Right renal cortex interstitium (tissue), 3 donors: ENCODE data around the gene GMPR. TPM values are rescaled to one million over a fixed set of nuclear protein-coding genes. Genes with fewer than 3 reads are reported as not detected.
"Not testable (repeated sequence)": the region's sequence is repeated elsewhere in the genome, so short reads cannot be mapped to it uniquely, and the experiment has no call there.

Source experiments
- DNase-seq, 3 donors: peaks; one replicate each; pipeline ENCODE4 v3.0.0-alpha.2; 2013; ENCODE audit warnings: low read depth in 3 of 3, low spot score in 2 of 3
- polyA plus RNA-seq, 3 donors: library from polyadenylated mRNA; unstranded; fragments of 120-200 nt; gene quantifications; one replicate each; pipeline ENCODE4 v1.2.1, GENCODE V29; 2013; ENCODE audit not compliant: insufficient read length in 3 of 3

Gene GMPR
- polyA plus RNA-seq, 3 donors = 11.9 to 14.9 (median 12.8) TPM

DNA sequence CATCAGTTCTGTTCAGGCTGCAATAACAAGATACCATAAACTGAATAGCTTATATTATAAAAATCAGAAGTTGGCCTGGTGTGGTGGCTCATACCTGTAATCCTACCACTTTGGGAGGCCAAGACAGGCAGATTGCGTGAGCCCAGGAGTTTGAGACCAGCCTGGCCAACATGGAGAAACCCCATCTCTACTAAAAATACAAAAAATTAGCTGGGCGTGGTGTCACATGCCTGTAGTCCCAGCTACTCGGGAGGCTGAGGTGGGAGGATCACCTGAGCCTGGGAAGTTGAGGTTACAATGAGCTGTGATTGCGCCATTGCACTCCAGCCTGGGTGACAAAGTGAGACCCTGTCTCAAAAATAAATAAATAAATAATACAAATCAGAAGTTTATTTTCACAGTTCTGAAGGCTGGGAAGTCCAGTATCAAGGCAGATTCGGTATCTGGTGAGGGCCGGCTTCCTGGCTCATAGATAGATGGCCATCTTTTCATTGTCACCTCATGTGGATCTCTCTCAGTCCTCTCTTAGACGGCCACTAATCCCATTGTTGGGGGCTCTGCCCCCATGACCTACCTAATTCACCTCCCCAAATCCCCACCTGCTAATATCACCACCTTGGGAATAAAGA, 31.2 kb downstream of the GMPR start:
- not testable (repeated sequence) for DNase-seq

DNA sequence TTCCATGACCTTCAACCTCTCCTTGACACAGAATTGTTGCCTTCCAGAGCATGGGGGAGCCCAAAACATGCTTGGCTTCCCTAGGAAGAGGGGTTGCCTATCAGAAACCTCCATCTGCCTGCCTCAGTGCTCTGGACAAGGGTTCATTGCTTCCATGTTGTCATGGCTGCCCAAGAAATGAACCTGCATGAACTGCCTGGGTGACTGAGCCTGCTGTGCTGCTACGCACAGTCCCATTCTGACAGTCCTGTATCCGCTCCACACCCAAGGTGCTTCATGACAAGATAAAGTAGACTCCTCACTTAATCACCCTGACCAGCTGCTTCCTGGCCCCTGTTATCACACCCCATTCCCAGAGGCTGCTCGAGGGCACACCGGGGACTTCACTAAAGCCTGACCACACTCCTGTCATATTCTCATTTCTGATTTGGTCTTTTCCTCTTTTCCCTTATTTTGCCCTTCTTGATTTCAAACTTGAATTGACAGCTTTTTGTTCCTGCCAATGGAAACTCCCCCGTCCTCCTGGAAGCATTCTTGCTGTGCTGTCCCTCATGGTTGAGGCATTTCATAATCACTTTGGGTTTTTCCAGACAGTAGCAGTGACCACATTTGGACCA, 31.9 kb downstream of the GMPR start:
- no peak for DNase-seq

DNA sequence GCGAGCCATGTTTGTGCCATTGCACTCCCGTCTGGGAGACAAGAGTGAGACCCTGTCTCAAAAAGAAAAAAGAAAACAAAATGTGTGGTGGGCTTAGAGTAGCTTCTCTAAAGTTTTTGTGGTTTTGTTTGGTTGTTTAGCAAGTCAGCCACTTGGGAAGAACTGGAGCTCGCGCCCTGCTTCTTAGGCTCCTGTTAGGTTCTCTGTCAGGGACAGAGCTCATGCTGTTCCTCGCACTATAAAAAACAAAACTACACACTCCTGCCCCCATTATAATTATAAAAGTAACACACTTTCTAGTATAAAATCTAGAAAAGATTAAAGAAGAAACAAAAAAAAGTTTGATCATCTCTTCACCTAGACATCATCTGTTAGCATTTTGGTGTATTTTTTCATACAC, 33.0 kb downstream of the GMPR start:
- no peak for DNase-seq

DNA sequence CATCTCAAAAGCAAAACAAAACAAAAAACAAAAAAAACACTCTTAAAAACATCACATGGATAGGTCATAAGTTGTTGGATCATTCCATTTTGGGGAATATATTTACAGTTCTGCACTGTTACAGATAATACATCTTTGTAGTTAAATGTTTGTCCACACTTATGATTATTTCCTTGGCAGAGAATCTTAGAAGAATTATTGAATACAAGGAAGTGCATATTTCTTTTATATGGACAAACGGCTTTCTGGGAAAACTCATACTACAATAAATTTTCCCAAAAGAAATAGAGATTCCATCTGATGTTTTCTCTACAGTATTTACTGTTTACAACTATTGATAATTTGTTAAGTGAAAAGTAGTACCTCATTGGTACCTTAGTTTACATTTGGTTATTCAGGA, 33.8 kb downstream of the GMPR start:
- DNase-seq = no peak

DNA sequence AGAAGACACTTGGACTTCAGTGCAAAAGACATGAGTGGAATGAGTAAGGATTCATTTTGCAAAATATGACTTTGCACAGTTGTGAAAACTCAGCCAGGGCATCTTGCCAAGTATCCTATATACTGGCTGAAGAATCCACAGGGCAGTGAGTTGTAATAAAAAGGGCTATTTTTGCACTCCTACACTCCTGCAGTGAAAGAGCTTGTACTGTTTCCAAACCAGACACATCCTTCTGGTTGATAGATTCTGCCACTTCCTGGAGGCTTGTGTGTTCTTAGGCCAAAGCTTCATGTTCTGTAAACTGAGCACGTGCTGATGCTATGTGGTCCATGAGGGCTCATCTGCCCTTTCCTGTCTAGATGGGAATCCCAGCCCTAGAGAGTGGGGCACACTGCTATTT, 34.9 kb downstream of the GMPR start:
- DNase-seq = no peak

DNA sequence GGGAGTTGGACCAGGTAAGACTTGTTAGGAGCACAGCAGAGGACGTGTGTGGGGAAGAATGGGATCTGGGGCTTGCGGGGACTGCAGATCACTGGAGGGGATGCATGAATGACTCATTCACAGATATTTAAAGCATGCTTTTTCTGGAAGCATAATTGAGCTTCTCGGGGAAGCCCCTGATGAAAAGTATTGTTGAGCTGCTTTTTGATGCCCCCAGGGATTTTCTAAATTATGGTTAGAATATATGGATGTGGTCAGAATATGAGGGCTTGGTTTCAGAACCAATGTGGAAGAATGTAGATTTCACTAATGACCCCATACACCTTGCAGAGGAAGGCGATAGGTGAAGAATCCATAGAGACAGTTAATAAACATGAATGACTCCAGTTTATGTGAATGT, 36.1 kb downstream of the GMPR start:
- DNase-seq = no peak

DNA sequence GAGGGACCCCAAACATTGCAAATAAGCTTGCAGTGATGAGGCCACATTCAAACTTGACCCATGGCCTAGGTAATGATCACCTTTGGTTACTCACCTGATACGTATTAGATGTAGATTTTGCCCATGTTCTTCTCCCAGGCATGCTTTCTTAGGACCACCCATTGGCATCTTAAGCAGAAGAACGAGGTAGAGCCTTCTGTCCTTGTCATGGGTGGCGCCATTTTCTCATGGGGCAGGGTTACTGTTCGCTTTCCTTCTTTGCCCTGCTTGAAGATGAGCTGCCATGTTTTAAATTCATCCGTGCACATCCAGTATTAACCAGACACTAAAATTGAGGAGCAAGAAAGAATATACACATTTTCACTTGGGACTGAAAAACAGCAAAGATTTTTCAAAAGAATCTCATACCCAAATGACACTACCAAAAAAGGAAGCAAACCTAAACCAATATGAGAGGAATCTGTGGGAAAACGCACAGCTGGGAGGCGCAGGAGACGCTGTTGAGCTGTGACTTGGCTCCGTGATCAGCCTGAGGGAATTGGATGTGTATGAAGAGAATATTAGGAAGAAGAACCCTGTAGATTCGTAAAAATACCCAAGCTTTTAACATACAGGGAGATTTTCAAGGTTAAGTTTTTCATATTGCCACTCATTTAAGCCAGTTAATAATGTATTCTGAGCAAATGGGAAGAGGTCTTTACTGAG, 36.6 kb downstream of the GMPR start:
- no peak for DNase-seq

DNA sequence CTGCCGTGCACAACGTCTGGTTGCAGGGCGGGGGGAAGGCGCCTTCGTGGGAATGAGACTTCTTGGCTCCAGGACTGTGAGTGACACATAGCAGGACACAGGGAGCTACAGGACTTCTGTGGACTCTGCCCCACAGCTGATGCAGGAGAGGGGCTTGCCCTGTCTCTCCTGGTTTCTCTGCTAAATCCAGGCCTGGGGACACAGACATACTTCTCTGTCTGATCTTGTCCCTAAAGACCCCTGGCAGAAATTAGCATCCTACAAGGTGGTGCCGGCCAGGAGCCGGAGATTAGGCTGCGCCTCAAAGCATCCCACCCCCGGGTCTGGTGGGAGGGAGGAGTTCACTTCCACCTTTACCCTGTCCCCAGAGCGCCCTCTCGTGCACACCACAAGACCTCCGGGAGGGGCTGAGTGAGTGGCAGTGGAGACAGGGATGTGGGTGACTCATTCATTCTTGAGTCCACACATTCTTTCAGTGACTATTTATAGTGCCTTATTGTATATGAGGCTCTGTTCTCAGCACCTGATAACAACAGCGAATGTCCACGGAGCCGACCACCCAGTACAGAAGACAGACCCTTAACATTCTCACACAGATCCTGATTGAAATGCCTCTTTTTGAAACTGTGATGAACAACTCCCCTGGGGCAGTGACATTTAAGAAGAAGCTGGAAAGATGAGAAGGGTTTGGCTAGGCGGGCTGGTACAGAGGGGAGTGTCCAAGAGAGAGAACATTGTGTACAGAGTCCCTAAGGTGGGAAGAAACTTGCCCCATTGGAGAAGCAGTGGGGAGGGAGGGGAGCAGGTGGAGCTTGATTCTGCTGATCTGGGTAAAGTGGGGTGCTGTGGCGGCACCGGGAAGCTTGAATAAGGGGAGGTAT, 39.0 kb downstream of the GMPR start:
- no peak for DNase-seq

DNA sequence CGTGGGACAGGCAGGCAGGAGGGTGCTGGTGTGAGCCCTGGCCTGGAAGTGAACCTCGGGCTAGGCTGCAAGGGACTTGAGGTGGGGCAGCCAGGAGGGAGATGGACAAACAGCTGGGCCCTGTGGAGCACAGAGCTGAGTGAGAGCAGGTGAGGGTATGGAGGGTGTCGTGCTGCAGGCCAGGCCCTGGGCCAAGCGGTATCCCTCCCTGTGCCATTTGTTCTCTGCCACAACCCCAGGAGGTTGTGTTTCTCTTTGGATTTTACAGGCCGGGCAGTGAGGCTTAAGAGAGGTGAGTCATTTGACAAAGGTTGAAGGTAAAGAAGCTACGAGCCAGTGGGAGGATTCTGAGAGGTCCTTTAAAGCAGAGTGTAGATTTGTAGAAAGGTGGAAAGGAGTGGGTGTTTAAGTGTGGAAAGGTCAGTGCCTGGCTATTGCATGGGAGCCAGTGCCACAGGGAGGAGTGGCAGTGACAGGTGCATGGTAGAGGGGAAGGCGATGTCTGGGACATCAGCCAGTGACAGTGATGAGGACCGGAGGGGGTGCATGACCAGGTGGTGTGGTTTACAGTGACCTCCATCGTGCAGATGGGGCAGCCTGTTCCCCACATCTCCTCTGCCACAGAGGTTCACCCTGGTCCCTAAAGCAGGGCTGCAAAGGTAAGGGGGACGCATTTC, 39.8 kb downstream of the GMPR start:
- DNase-seq = no peak

DNA sequence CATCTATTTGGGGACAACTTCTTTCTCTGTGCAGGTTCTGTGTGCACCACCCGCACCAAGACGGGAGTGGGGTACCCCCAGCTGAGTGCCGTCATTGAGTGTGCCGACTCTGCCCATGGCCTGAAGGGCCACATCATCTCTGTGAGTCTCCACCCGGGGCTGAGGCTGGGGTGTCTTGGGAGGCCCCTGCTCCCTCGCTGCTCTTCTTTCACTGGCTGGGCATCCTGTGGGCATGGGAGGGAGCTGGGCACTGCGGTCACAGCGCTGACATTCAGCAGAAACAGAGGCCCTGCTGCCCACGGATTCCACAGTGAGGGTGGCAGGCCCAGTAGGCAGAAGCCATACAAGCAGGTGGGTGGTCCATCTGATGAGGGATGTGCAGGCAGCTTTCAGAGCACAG, 40.4 kb downstream of the GMPR start:
- DNase-seq = no peak

DNA sequence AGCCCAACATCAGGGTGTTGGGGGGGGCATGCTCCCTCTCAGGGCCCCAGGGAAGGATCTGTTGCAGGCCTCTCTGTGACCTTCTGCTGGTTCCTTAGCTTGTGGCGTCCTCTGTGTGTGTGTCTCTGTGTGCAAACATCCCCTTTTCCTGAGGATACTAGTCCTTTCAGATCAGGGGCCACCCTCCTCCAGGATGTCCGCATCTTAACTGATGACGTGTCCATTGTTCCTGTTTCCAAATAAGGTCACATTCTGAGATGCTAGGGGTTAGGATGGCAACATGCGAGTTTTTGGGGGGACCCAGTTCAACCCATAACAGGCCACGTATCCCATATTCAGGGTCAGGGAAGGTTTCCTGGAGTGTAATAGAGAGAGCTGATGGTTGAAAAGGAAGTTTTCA, 40.9 kb downstream of the GMPR start:
- DNase-seq = no peak

DNA sequence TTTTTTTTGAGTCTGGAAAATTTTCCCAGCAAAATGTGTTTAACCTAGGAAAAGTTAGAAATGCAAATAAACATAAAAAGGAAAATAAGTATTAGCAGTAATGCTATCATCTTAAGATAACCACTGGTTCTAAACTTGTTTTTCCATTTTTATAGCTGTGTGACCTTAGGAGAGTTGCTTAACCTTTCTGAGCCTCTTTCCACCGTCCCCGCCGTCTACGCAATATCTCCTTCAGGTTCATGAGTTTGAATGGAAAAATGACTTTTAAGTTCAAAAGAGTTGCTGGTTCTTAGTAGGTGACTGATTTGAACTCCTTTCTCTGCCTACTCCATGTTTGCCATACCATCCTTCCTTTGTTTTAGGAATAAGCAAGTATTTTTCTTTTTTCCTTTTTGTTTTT, 44.0 kb downstream of the GMPR start:
- no peak for DNase-seq

DNA sequence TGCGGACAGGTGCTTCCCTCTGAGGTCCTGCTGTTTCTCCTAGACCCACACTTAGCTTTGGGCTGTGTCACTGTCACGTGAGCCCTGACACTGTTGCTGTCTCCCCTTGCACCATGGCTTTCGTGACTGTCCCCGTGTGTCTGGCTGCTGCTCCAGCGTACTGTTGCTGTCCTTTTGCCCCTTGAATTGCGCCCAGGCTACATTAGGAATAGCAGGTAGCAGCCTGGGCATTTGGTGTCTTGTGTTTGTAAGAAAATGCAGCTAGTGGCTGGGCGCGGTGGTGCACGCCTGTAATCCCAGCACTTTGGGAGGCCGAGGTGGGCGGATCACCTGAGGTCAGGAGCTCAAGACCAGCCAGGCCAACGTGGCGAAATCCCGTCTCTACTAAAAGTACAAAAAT, 46.1 kb downstream of the GMPR start:
- no peak for DNase-seq

DNA sequence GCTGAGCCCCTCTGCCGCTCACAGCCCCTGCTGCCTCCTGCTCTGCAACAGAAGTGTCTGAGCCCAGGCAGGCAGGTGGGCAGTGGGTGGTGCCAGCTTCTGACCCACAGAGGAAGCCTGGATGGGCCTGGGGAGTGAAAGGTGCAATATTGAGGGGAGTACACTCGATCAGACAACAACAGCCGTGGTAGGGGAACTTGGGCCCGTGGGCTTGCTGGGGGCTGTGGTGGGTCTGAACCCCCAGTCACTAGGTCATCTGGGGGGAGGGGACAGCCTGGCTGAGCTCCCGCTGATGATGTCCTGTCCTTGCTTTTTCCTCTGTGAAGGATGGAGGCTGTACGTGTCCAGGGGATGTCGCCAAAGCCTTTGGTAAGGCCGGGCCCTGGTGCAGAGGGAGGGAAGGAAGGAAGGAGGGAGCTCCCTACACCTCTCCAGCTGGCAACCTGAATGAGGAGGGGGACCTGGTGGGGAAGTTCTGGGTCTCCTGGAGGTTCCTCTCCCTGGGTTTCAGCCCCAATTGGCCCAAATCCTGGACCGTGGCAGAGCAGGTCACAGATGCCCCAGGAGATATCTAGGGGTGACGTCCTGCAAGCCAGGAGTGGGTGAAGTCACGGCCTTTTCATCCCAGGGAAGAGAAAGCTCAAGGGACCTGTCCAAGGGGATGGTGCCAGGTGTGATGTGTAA, 47.2 kb downstream of the GMPR start:
- DNase-seq = no peak

DNA sequence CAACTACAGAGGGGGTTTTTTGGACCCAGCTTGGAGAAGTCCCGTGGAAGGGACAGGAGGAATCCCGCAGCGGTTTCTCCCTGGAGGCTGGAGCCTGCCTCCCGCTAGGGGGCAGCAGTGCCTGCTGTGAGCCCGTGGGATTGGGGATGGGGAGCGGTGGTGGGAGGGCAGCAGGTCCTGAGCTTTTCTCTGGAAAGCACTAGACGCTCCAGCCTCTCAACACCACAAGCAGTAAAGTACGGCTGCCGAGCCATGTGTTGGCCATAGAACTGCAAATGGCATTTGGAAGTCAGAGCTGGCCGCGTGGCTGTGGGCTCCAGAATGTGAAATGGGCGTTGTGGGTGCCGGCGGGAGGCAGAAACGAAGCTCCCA, 47.8 kb downstream of the GMPR start:
- DNase-seq = no peak

DNA sequence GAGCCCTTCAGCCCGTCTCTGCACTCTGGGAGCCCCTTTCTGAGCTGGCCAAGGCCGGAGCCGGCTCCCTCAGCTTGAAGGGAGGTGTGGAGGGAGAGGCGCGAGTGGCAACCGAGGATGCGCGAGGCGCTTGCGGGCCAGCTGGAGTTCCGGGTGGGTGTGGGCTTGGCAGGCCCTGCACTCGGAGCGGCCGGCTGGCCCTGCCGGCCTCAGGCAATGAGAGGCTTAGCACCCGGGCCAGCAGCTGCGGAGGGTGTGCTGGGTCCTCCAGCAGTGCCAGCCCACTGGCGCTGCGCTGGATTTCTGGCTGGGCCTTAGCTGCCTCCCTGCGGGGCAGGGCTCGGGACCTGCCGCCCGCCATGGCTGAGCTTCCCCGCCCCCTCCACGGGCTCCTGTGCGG, 49.8 kb downstream of the GMPR start:
- DNase-seq = no peak

DNA sequence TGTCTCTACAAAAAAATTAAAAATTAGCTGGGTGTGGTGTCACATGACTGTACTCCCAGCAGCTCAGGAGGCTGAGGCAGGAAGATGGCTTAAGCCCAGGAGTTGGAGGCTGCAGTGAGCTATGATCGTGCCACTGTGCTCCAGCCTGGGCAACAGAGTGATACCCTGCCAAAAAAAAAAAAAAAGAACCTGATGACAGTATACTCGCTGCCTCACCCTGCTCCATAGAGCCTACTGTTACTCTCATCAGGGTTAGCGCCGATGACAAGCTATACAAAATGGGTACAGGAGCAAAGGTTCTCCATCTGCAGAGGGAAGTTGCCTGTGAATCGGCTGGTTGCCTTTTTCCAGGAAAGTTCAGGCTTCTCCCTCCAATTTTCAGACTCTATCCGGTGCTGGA, 53.4 kb downstream of the GMPR start:
- DNase-seq = no peak

DNA sequence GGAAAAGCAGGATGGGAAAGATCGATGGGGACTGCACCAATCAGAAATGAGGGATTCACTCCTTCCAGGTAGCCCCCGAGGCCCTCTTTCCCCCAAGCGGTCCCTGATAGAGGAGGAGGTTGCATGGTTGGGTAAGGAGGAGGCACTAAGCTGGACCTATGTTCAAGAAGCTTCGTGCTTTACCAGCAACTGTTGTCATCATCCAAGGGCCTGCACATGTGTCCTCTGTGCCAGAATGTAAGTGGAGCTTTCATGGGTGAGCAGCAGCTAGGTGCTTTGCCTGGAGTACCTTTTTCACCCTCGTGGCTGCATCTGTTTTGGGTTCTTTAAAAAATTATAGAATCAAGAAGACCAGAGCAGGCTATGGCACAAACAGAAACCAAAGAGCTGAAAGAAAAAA, 54.0 kb downstream of the GMPR start:
- no peak for DNase-seq

DNA sequence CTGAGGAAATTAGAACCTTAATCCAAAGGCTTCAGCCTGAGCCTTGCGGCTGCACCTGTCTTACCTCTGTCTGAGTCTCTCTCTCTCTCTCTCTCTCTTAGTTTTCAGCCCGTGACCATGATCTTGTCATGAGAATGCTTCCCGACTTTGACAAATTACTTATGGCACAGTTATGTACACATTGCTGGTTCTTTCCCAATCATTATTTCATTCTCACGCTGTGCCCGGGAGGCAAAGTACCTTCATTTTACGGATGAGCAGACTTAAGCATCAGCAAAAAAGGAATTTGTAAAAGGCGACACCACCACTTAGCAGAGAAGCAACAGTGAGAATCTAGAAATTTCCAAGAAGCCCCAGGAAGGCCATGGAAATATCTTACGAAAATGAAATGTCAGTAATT, 54.6 kb downstream of the GMPR start:
- no peak for DNase-seq

DNA sequence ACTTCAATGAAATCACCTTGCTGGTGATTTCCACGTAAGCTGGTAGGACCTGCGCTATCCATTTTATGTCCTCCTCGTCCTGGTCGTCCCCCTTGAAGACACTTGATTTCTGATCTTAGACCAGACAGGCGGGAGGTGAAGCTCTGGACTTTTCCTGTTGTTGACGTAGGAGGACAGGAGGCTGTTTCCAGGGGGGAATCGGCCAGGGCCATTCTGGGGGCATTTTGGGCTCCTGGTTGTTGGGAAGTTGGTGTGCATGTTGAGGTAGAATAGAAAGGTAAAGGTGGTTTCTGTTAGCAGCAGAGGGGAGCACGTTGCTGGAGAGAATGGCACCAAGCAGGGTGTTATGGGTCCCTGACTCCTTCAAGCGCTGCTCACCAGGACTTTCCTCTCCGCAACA, 56.0 kb downstream of the GMPR start:
- no peak for DNase-seq
